ENCODE results near the gene MAN1C1.

Gene MAN1C1

DNA sequence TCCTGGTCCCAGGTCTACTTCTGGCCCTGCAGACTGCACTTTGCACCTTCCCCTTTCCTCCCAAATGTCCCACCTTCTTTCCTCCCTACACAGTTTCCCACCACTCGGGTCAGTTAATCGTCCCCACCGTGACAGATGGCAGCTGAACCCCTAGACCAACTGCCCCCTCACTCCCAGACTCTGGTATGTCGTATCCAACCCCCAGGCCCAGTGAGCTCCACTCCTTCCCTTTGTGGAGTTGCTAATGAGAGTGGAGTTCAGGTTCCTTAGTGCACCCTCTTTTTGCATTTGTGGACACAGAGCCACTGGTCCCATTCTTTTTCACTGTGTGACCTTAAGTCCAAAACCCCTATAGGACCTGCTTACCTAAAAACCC, 1.8 kb downstream of the MAN1C1 start:
- no CpG with 5 or more reads among the region's 4 CpGs for WGBS (ENCODE audit: extremely low coverage, insufficient coverage, low lambda C conversion rate)
- Histone ChIP-seq H2BK15ac (replicated peaks; ENCODE audit: low read depth) (no peak overlapping the region), H3K4me3 (ENCODE audit: low read length) (no peak overlapping the region), H3K9ac (ENCODE audit: low read length) (peak overlapping the region; percentile 69), H3K27ac (ENCODE audit: low read depth, low read length) (no peak overlapping the region), H3K79me1 (ENCODE audit: low read length) (no peaks in the 10 kb centered on the region), H2AK5ac (ENCODE audit: low read length) (no peak overlapping the region), H3K56ac (ENCODE audit: low read length) (peak overlapping the region; percentile 84), H3K4me2 (ENCODE audit: low read length) (peak overlapping the region; percentile 89), H2BK120ac (ENCODE audit: low read depth, low read length) (no peak overlapping the region), H4K5ac (ENCODE audit: low read length) (no peak overlapping the region), H3K79me2 (ENCODE audit: control insufficient read depth, insufficient read depth, low read length) (no peaks in the 10 kb centered on the region), H3K36me3 (ENCODE audit: control insufficient read depth, insufficient read depth, low read length) (no peaks in the 10 kb centered on the region), H2BK5ac (ENCODE audit: low read length) (no peak overlapping the region), H3K4me1 (ENCODE audit: control insufficient read depth, low read depth, low read length) (peaks cover 11% of the 10 kb centered on the region), H4K8ac (ENCODE audit: low read depth, low read length) (no peak overlapping the region), H3K4ac (ENCODE audit: low read depth, low read length) (no peak overlapping the region), H3K23ac (ENCODE audit: low read length) (no peak overlapping the region), H3K27me3 (ENCODE audit: insufficient read depth, low read length, poor library complexity) (no peaks in the 10 kb centered on the region), H3K18ac (ENCODE audit: low read length) (no peak overlapping the region)
- DNase-seq, result no peak

DNA sequence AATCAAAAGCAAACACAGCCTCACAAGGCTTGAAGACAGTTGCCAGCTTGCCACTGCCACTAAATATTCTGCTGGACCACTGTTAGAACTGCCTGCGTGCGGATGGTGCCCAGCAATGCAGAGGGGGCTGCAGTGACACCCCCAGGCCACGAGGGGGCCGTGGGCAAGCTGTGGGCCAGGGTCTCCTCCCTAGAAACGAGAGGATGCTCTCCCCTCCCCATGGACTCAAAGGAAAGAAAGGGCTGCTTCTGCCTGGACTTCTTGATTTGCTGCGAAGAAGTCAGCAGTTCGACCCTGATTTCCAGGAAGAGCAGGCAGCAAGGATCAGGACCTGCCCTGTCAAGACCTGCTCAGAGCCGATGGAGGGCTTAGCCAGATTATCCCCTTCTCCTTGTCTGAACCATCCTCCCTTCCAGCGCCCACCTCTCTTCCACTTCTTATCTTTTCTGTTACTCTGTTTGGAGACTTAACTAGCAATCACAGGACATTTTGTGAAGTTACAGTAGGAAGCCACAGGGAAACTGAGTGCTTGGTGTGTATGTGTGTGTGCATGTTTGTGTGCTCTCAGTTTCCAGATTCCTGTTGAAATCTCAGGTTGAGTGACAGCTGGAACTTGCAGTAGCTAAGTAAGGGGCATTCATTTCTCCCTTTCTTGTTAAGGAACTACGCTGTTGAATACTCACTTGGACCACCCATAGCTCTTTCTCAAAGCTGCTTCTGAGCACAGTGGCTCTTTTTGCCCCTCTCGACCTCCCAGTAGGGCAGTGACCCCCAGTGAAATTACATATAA, 2.7 kb downstream of the MAN1C1 start:
- no peaks in the 10 kb centered on the region for H3K27me3 ChIP-seq (ENCODE audit: insufficient read depth, low read length, poor library complexity)
- no peak overlapping the region for H3K18ac ChIP-seq (ENCODE audit: low read length)
- no peak overlapping the region for H2BK5ac ChIP-seq (ENCODE audit: low read length)
- H2AK5ac ChIP-seq (ENCODE audit: low read length), result no peak overlapping the region
- no peak overlapping the region for H3K23ac ChIP-seq (ENCODE audit: low read length)
- WGBS (ENCODE audit: extremely low coverage, insufficient coverage, low lambda C conversion rate), result no CpG with 5 or more reads among the region's 11 CpGs
- H3K36me3 ChIP-seq (ENCODE audit: control insufficient read depth, insufficient read depth, low read length), result no peaks in the 10 kb centered on the region
- H3K4me2 ChIP-seq (ENCODE audit: low read length), result no peak overlapping the region
- no peak overlapping the region for H3K9ac ChIP-seq (ENCODE audit: low read length)
- no peaks in the 10 kb centered on the region for H3K79me2 ChIP-seq (ENCODE audit: control insufficient read depth, insufficient read depth, low read length)
- H3K4ac ChIP-seq (ENCODE audit: low read depth, low read length), result no peak overlapping the region
- no peak overlapping the region for H2BK15ac ChIP-seq (replicated peaks; ENCODE audit: low read depth)
- no peak overlapping the region for H3K27ac ChIP-seq (ENCODE audit: low read depth, low read length)
- no peak overlapping the region for H4K5ac ChIP-seq (ENCODE audit: low read length)
- no peak overlapping the region for H2BK120ac ChIP-seq (ENCODE audit: low read depth, low read length)
- H4K8ac ChIP-seq (ENCODE audit: low read depth, low read length), result no peak overlapping the region
- H3K56ac ChIP-seq (ENCODE audit: low read length), result peak overlapping the region; percentile 43
- no peak overlapping the region for H3K4me3 ChIP-seq (ENCODE audit: low read length)
- H3K79me1 ChIP-seq (ENCODE audit: low read length), result no peaks in the 10 kb centered on the region
- peak; percentile 79 for DNase-seq
- H3K4me1 ChIP-seq (ENCODE audit: control insufficient read depth, low read depth, low read length), result peaks cover 11% of the 10 kb centered on the region

DNA sequence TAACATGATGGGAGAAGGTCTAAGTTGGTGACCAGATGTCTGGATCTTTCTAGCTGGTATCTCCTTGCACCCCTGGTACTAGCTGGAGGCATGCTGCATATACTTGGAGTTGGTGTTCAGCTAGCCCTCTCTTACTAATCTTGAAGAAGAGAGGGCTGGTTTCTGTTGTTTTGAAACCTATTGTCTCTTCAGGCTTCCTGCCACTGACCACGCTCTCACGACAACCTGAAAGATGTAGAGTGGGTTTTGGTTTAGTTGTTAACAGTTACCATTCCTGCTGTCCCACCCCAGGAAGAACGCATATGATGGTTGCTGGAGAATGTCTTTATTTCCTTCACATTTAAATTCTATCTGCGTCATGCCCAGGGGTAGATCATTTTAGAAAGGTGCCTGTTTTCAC, 3.6 kb downstream of the MAN1C1 start:
- H3K79me1 ChIP-seq (ENCODE audit: low read length), result no peaks in the 10 kb centered on the region
- H4K5ac ChIP-seq (ENCODE audit: low read length), result no peak overlapping the region
- H2BK15ac ChIP-seq (replicated peaks; ENCODE audit: low read depth), result no peak overlapping the region
- no peak overlapping the region for H3K4me2 ChIP-seq (ENCODE audit: low read length)
- no peak overlapping the region for H3K4me3 ChIP-seq (ENCODE audit: low read length)
- H3K9ac ChIP-seq (ENCODE audit: low read length), result no peak overlapping the region
- H4K8ac ChIP-seq (ENCODE audit: low read depth, low read length), result no peak overlapping the region
- WGBS (ENCODE audit: extremely low coverage, insufficient coverage, low lambda C conversion rate), result no CpG with 5 or more reads among the region's 4 CpGs
- no peak overlapping the region for H3K23ac ChIP-seq (ENCODE audit: low read length)
- no peak overlapping the region for H2AK5ac ChIP-seq (ENCODE audit: low read length)
- no peaks in the 10 kb centered on the region for H3K27me3 ChIP-seq (ENCODE audit: insufficient read depth, low read length, poor library complexity)
- H3K36me3 ChIP-seq (ENCODE audit: control insufficient read depth, insufficient read depth, low read length), result no peaks in the 10 kb centered on the region
- no peak overlapping the region for H2BK120ac ChIP-seq (ENCODE audit: low read depth, low read length)
- no peak overlapping the region for H3K56ac ChIP-seq (ENCODE audit: low read length)
- no peaks in the 10 kb centered on the region for H3K79me2 ChIP-seq (ENCODE audit: control insufficient read depth, insufficient read depth, low read length)
- no peak for DNase-seq
- no peak overlapping the region for H3K27ac ChIP-seq (ENCODE audit: low read depth, low read length)
- H3K4ac ChIP-seq (ENCODE audit: low read depth, low read length), result no peak overlapping the region
- peaks cover 11% of the 10 kb centered on the region for H3K4me1 ChIP-seq (ENCODE audit: control insufficient read depth, low read depth, low read length)
- no peak overlapping the region for H2BK5ac ChIP-seq (ENCODE audit: low read length)
- H3K18ac ChIP-seq (ENCODE audit: low read length), result no peak overlapping the region

DNA sequence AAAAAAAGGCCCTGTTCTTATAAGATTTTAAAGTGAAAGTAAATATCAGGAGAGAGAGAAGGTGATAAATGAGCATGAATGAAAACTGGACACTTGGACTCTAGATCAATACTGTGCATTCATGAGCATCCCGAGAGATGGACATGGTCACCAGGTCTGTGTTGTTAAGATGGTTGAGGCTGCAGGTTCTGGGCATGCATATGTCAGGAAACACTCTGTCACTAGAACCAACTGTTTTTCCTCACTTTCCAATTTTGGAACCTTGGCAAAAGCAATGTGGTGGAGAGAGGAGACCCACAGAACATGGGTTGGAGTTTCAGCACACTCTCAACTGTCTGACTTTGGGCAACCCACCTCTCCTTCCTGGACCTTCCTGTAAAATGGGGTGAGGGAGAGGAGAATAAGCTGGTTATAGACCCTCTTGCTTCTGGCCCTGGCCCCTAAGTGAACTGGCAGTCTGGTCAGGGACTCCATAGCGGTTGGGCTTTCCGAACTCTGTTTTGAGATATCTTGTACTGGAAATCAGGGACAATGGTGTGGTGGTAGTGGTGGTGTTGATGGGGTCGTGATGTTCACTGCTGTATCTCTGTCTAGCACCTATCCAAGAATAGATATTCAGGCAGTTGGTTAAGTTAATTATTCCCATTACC, 4.2 kb downstream of the MAN1C1 start:
- Histone ChIP-seq H2BK5ac (ENCODE audit: low read length) (no peak overlapping the region), H3K4me3 (ENCODE audit: low read length) (no peak overlapping the region), H3K27me3 (ENCODE audit: insufficient read depth, low read length, poor library complexity) (no peaks in the 10 kb centered on the region), H3K36me3 (ENCODE audit: control insufficient read depth, insufficient read depth, low read length) (no peaks in the 10 kb centered on the region), H3K23ac (ENCODE audit: low read length) (no peak overlapping the region), H4K8ac (ENCODE audit: low read depth, low read length) (no peak overlapping the region), H3K4me1 (ENCODE audit: control insufficient read depth, low read depth, low read length) (peaks cover 8% of the 10 kb centered on the region), H3K9ac (ENCODE audit: low read length) (no peak overlapping the region), H3K4me2 (ENCODE audit: low read length) (no peak overlapping the region), H2BK120ac (ENCODE audit: low read depth, low read length) (no peak overlapping the region), H2AK5ac (ENCODE audit: low read length) (no peak overlapping the region), H3K56ac (ENCODE audit: low read length) (peak overlapping the region; percentile 28), H3K79me2 (ENCODE audit: control insufficient read depth, insufficient read depth, low read length) (no peaks in the 10 kb centered on the region), H4K5ac (ENCODE audit: low read length) (no peak overlapping the region), H2BK15ac (replicated peaks; ENCODE audit: low read depth) (no peak overlapping the region), H3K4ac (ENCODE audit: low read depth, low read length) (no peak overlapping the region), H3K79me1 (ENCODE audit: low read length) (no peaks in the 10 kb centered on the region), H3K27ac (ENCODE audit: low read depth, low read length) (no peak overlapping the region), H3K18ac (ENCODE audit: low read length) (no peak overlapping the region)
- peak; percentile 51 for DNase-seq
- no CpG with 5 or more reads among the region's 4 CpGs for WGBS (ENCODE audit: extremely low coverage, insufficient coverage, low lambda C conversion rate)

DNA sequence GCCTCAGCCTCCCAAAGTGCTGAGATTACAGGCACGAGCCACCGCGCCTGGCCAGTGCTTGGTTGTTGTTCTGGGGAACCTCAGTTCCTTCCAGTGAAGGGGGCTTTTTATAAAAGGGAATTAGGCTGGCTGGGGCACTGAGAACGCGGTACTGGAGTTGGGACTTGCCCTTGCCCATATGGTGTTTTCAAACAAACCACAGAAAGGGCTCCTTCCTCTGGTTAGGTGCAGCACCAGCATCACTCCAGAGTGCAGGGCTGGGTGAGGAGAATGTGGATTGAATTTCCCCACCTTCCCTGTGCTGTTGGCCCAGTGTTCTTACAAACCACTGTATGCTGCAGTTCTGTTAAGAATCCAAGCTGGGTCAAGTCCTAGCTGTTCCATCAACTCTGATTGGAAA, 5.3 kb downstream of the MAN1C1 start:
- Histone ChIP-seq H3K18ac (ENCODE audit: low read length) (no peak overlapping the region), H2BK15ac (replicated peaks; ENCODE audit: low read depth) (no peak overlapping the region), H3K27ac (ENCODE audit: low read depth, low read length) (no peak overlapping the region), H4K5ac (ENCODE audit: low read length) (no peak overlapping the region), H2AK5ac (ENCODE audit: low read length) (no peak overlapping the region), H3K4ac (ENCODE audit: low read depth, low read length) (no peak overlapping the region), H3K79me1 (ENCODE audit: low read length) (no peaks in the 10 kb centered on the region), H3K36me3 (ENCODE audit: control insufficient read depth, insufficient read depth, low read length) (no peaks in the 10 kb centered on the region), H3K27me3 (ENCODE audit: insufficient read depth, low read length, poor library complexity) (no peaks in the 10 kb centered on the region), H3K79me2 (ENCODE audit: control insufficient read depth, insufficient read depth, low read length) (no peaks in the 10 kb centered on the region), H3K56ac (ENCODE audit: low read length) (no peak overlapping the region), H3K4me1 (ENCODE audit: control insufficient read depth, low read depth, low read length) (peaks cover 8% of the 10 kb centered on the region), H3K23ac (ENCODE audit: low read length) (no peak overlapping the region), H2BK5ac (ENCODE audit: low read length) (no peak overlapping the region), H2BK120ac (ENCODE audit: low read depth, low read length) (no peak overlapping the region), H3K9ac (ENCODE audit: low read length) (no peak overlapping the region), H3K4me3 (ENCODE audit: low read length) (no peak overlapping the region), H4K8ac (ENCODE audit: low read depth, low read length) (no peak overlapping the region), H3K4me2 (ENCODE audit: low read length) (no peak overlapping the region)
- no peak for DNase-seq
- WGBS (ENCODE audit: extremely low coverage, insufficient coverage, low lambda C conversion rate), result no CpG with 5 or more reads among the region's 5 CpGs
